ENCODE results near the gene OTUD6A.

The OTUD6A gene

GRCh38 chrX:70034646-70035045 is 27.6 kb upstream of the OTUD6A start:
- TF ChIP-seq MYC (IDR thresholded peaks at IDR 0.05; ENCODE audit: low read depth, low read length) (no peak), MAX (IDR thresholded peaks at IDR 0.05; ENCODE audit: low read depth, low read length) (no peak), POLR2A (IDR thresholded peaks at IDR 0.05; ENCODE audit: extremely low read depth, insufficient read length) (no peak), CTCF (IDR thresholded peaks at IDR 0.05; ENCODE audit: low read depth, low read length) (no peak)
- DNase-seq (ENCODE audit: low read depth), result no peak
- no peak overlapping the region for H3K4me3 ChIP-seq (ENCODE audit: low read depth, low read length)

- TF ChIP-seq CTCF (IDR thresholded peaks at IDR 0.05; ENCODE audit: low read depth, low read length) (no peak), MYC (IDR thresholded peaks at IDR 0.05; ENCODE audit: low read depth, low read length) (no peak), MAX (IDR thresholded peaks at IDR 0.05; ENCODE audit: low read depth, low read length) (no peak), POLR2A (IDR thresholded peaks at IDR 0.05; ENCODE audit: extremely low read depth, insufficient read length) (no peak)
- DNase-seq (ENCODE audit: low read depth), result no peak
- no peak overlapping the region for H3K4me3 ChIP-seq (ENCODE audit: low read depth, low read length)
Observed at GRCh38 chrX:70038515-70038914, 23.7 kb upstream of the OTUD6A start.

GRCh38 chrX:70038951-70039350 is 23.3 kb upstream of the OTUD6A start:
- no peak for DNase-seq (ENCODE audit: low read depth)
- no peak overlapping the region for H3K4me3 ChIP-seq (ENCODE audit: low read depth, low read length)
- TF ChIP-seq CTCF (IDR thresholded peaks at IDR 0.05; ENCODE audit: low read depth, low read length), result no peak
- no peak for TF ChIP-seq MAX (IDR thresholded peaks at IDR 0.05; ENCODE audit: low read depth, low read length)
- TF ChIP-seq MYC (IDR thresholded peaks at IDR 0.05; ENCODE audit: low read depth, low read length), result no peak
- no peak for TF ChIP-seq POLR2A (IDR thresholded peaks at IDR 0.05; ENCODE audit: extremely low read depth, insufficient read length)

GRCh38 chrX:70039758-70040157 is 22.5 kb upstream of the OTUD6A start:
- no peak for DNase-seq (ENCODE audit: low read depth)
- TF ChIP-seq POLR2A (IDR thresholded peaks at IDR 0.05; ENCODE audit: extremely low read depth, insufficient read length) (no peak), MAX (IDR thresholded peaks at IDR 0.05; ENCODE audit: low read depth, low read length) (no peak), MYC (IDR thresholded peaks at IDR 0.05; ENCODE audit: low read depth, low read length) (no peak), CTCF (IDR thresholded peaks at IDR 0.05; ENCODE audit: low read depth, low read length) (no peak)
- no peak overlapping the region for H3K4me3 ChIP-seq (ENCODE audit: low read depth, low read length)

- DNase-seq (ENCODE audit: low read depth), result no peak
- no peak overlapping the region for H3K4me3 ChIP-seq (ENCODE audit: low read depth, low read length)
- TF ChIP-seq POLR2A (IDR thresholded peaks at IDR 0.05; ENCODE audit: extremely low read depth, insufficient read length), result no peak
- TF ChIP-seq MYC (IDR thresholded peaks at IDR 0.05; ENCODE audit: low read depth, low read length), result no peak
- TF ChIP-seq CTCF (IDR thresholded peaks at IDR 0.05; ENCODE audit: low read depth, low read length), result no peak
- no peak for TF ChIP-seq MAX (IDR thresholded peaks at IDR 0.05; ENCODE audit: low read depth, low read length)
Observed at GRCh38 chrX:70041993-70042392, 20.3 kb upstream of the OTUD6A start.

All from NB4 (cell line).